Mesendoderm (in vitro differentiated cells): ENCODE results near the gene CALML3.

Source experiments
- DNase-seq: peaks from one replicate; pipeline ENCODE4 v3.0.0; 2013
- H2AK5ac ChIP-seq: 2 replicates; pipeline ENCODE4 v1.6.1; 2013; ENCODE audit warnings: low read length, inconsistent platforms
- H2BK120ac ChIP-seq: 2 replicates; pipeline ENCODE4 v1.6.1; 2013; ENCODE audit warnings: low read depth, mild to moderate bottlenecking, low read length, moderate library complexity, mixed read lengths
- H2BK15ac ChIP-seq: replicated peaks from 2 replicates; pipeline ENCODE4 v1.6.1; 2013; ENCODE audit warnings: low read depth, mild to moderate bottlenecking, moderate library complexity
- H2BK5ac ChIP-seq: 2 replicates; pipeline ENCODE4 v1.6.1; 2013; ENCODE audit warnings: low read length, inconsistent platforms
- H3K18ac ChIP-seq: 2 replicates; pipeline ENCODE4 v1.6.1; 2013; ENCODE audit warnings: mild to moderate bottlenecking, low read length, mixed read lengths
- H3K23ac ChIP-seq: one replicate; pipeline ENCODE4 v1.6.1; 2013; ENCODE audit warnings: low read length
- H3K27ac ChIP-seq: 2 replicates; pipeline ENCODE4 v1.5.1; 2013; ENCODE audit warnings: low read depth, mild to moderate bottlenecking, inconsistent platforms, low read length, moderate library complexity
- H3K27me3 ChIP-seq: 2 replicates; pipeline ENCODE4 v1.6.1; 2013; ENCODE audit warnings: low read length, control low read depth, mild to moderate bottlenecking, inconsistent platforms; ENCODE audit not compliant: insufficient read depth, poor library complexity
- H3K36me3 ChIP-seq: 2 replicates; pipeline ENCODE4 v1.6.1; 2013; ENCODE audit warnings: low read length, inconsistent platforms; ENCODE audit not compliant: control insufficient read depth, insufficient read depth
- H3K4ac ChIP-seq: one replicate; pipeline ENCODE4 v1.6.1; 2013; ENCODE audit warnings: low read depth, mild to moderate bottlenecking, low read length, moderate library complexity
- H3K4me1 ChIP-seq: 2 replicates; pipeline ENCODE4 v1.6.1; 2013; ENCODE audit warnings: low read depth, low read length, inconsistent platforms; ENCODE audit not compliant: control insufficient read depth
- H3K4me2 ChIP-seq: 2 replicates; pipeline ENCODE4 v1.6.1; 2013; ENCODE audit warnings: low read length
- H3K4me3 ChIP-seq: 2 replicates; pipeline ENCODE4 v1.5.1; 2013; ENCODE audit warnings: mild to moderate bottlenecking, low read length
- H3K56ac ChIP-seq: one replicate; pipeline ENCODE4 v1.6.1; 2013; ENCODE audit warnings: low read length
- H3K79me1 ChIP-seq: 2 replicates; pipeline ENCODE4 v1.6.1; 2013; ENCODE audit warnings: low read length, inconsistent platforms
- H3K79me2 ChIP-seq: 2 replicates; pipeline ENCODE4 v1.6.1; 2013; ENCODE audit warnings: mild to moderate bottlenecking, low read length; ENCODE audit not compliant: control insufficient read depth, insufficient read depth
- H3K9ac ChIP-seq: 2 replicates; pipeline ENCODE4 v1.6.1; 2013; ENCODE audit warnings: low read length, inconsistent platforms
- H4K5ac ChIP-seq: one replicate; pipeline ENCODE4 v1.6.1; 2013; ENCODE audit warnings: low read length
- H4K8ac ChIP-seq: one replicate; pipeline ENCODE4 v1.6.1; 2013; ENCODE audit warnings: low read depth, mild to moderate bottlenecking, control low read depth, low read length, moderate library complexity
- WGBS: extraction: QIAGEN DNeasy Blood & Tissue Kit; methylation state at CpG from one replicate; pipeline ENCODE4 v1.1.7; 2013; ENCODE audit warnings: low lambda C conversion rate, missing lambda C conversion rate; ENCODE audit not compliant: insufficient coverage; ENCODE audit errors: extremely low coverage; 5-methylcytosine and 5-hydroxymethylcytosine counted together

The CALML3 gene

GRCh38 chr10:5515948-5516761 is 8.6 kb upstream of the CALML3 start:
- no CpG with 5 or more reads among the region's 10 CpGs for WGBS
- no peak overlapping the region for H3K56ac ChIP-seq

GRCh38 chr10:5517546-5517945 is 7.2 kb upstream of the CALML3 start:
- Histone ChIP-seq H2BK120ac (no peak overlapping the region), H3K4me2 (no peak overlapping the region), H3K4me1 (no peaks in the 10 kb centered on the region), H4K8ac (no peak overlapping the region), H3K36me3 (no peaks in the 10 kb centered on the region), H2BK15ac (no peak overlapping the region), H3K23ac (no peak overlapping the region), H3K4me3 (no peak overlapping the region), H3K79me1 (no peaks in the 10 kb centered on the region), H4K5ac (no peak overlapping the region), H2BK5ac (no peak overlapping the region), H3K18ac (no peak overlapping the region), H3K79me2 (no peaks in the 10 kb centered on the region), H3K27ac (no peak overlapping the region), H3K9ac (no peak overlapping the region), H3K56ac (no peak overlapping the region), H2AK5ac (no peak overlapping the region), H3K4ac (no peak overlapping the region), H3K27me3 (no peaks in the 10 kb centered on the region)
- WGBS, result no CpG with 5 or more reads among the region's 5 CpGs
- DNase-seq, result no peak

More at GRCh38 chr10:5515948-5516761, 8.6 kb upstream of the CALML3 start:
- no peak for DNase-seq
- Histone ChIP-seq H3K4me3 (no peak overlapping the region), H3K4ac (no peak overlapping the region), H3K79me2 (no peaks in the 10 kb centered on the region), H2BK120ac (no peak overlapping the region), H3K27ac (no peak overlapping the region), H2BK15ac (no peak overlapping the region), H3K23ac (no peak overlapping the region), H3K36me3 (no peaks in the 10 kb centered on the region), H2BK5ac (no peak overlapping the region), H2AK5ac (no peak overlapping the region), H3K9ac (no peak overlapping the region), H4K8ac (no peak overlapping the region), H3K4me2 (no peak overlapping the region), H3K18ac (no peak overlapping the region), H3K27me3 (no peaks in the 10 kb centered on the region), H3K4me1 (no peaks in the 10 kb centered on the region), H4K5ac (no peak overlapping the region), H3K79me1 (no peaks in the 10 kb centered on the region)

- H2BK120ac ChIP-seq, result no peak overlapping the region
- H3K79me2 ChIP-seq, result no peaks in the 10 kb centered on the region
- no peak overlapping the region for H3K4me2 ChIP-seq
- no peak overlapping the region for H3K18ac ChIP-seq
- H3K23ac ChIP-seq, result no peak overlapping the region
- no peak overlapping the region for H3K4me3 ChIP-seq
- H2AK5ac ChIP-seq, result no peak overlapping the region
- DNase-seq, result no peak
- H3K79me1 ChIP-seq, result no peaks in the 10 kb centered on the region
- H3K4ac ChIP-seq, result no peak overlapping the region
- no peak overlapping the region for H3K56ac ChIP-seq
- no peaks in the 10 kb centered on the region for H3K27me3 ChIP-seq
- no peak overlapping the region for H2BK5ac ChIP-seq
- H4K5ac ChIP-seq, result no peak overlapping the region
- no peak overlapping the region for H3K27ac ChIP-seq
- H3K4me1 ChIP-seq, result no peaks in the 10 kb centered on the region
- no peak overlapping the region for H4K8ac ChIP-seq
- no peak overlapping the region for H2BK15ac ChIP-seq
- WGBS, result no CpG with 5 or more reads among the region's 5 CpGs
- H3K9ac ChIP-seq, result no peak overlapping the region
- H3K36me3 ChIP-seq, result no peaks in the 10 kb centered on the region
Observed at GRCh38 chr10:5518143-5518542, 6.6 kb upstream of the CALML3 start.

- Histone ChIP-seq H3K79me1 (no peaks in the 10 kb centered on the region), H3K56ac (no peak overlapping the region), H3K18ac (no peak overlapping the region), H3K27ac (no peak overlapping the region), H4K8ac (no peak overlapping the region), H2BK15ac (no peak overlapping the region), H2BK5ac (no peak overlapping the region), H3K4ac (no peak overlapping the region), H3K36me3 (no peaks in the 10 kb centered on the region), H4K5ac (no peak overlapping the region), H3K79me2 (no peaks in the 10 kb centered on the region), H3K27me3 (no peaks in the 10 kb centered on the region), H3K4me3 (no peak overlapping the region), H3K4me2 (no peak overlapping the region), H3K9ac (no peak overlapping the region), H3K4me1 (no peaks in the 10 kb centered on the region), H2AK5ac (no peak overlapping the region), H3K23ac (no peak overlapping the region), H2BK120ac (no peak overlapping the region)
- no CpG with 5 or more reads among the region's 3 CpGs for WGBS
- no peak for DNase-seq
Observed at GRCh38 chr10:5519054-5519453, 5.7 kb upstream of the CALML3 start.

- no peak overlapping the region for H3K4me2 ChIP-seq
- H4K5ac ChIP-seq, result no peak overlapping the region
- no peaks in the 10 kb centered on the region for H3K4me1 ChIP-seq
- no CpG with 5 or more reads among the region's 7 CpGs for WGBS
- no peak overlapping the region for H3K23ac ChIP-seq
- no peak overlapping the region for H2BK120ac ChIP-seq
- no peak overlapping the region for H3K27ac ChIP-seq
- H3K27me3 ChIP-seq, result no peaks in the 10 kb centered on the region
- no peak overlapping the region for H4K8ac ChIP-seq
- H3K4ac ChIP-seq, result no peak overlapping the region
- no peaks in the 10 kb centered on the region for H3K79me1 ChIP-seq
- H2BK15ac ChIP-seq, result no peak overlapping the region
- no peak overlapping the region for H3K56ac ChIP-seq
- no peaks in the 10 kb centered on the region for H3K36me3 ChIP-seq
- DNase-seq, result no peak
- H3K9ac ChIP-seq, result no peak overlapping the region
- no peak overlapping the region for H2AK5ac ChIP-seq
- no peaks in the 10 kb centered on the region for H3K79me2 ChIP-seq
- no peak overlapping the region for H3K18ac ChIP-seq
- H2BK5ac ChIP-seq, result no peak overlapping the region
- H3K4me3 ChIP-seq, result no peak overlapping the region
Observed at GRCh38 chr10:5522913-5523560, 1.7 kb upstream of the CALML3 start.
